Muscle layer of duodenum (tissue), 2 donors: ENCODE data around the gene PLEKHM3.

ENCODE experiments used
- H3K27ac ChIP-seq: one replicate; pipeline ENCODE4 v1.7.0; 2013; ENCODE audit warnings: mild to moderate bottlenecking, low read length
- H3K27me3 ChIP-seq: one replicate; pipeline ENCODE4 v1.7.0; 2013; ENCODE audit warnings: low read depth, mild to moderate bottlenecking, control low read depth, low read length
- H3K36me3 ChIP-seq, 2 donors: one replicate each; pipeline ENCODE4 v1.7.0; 2013; ENCODE audit warnings: low read length in 2 of 2, control low read depth in 1 of 2, mild to moderate bottlenecking in 1 of 2; ENCODE audit not compliant: insufficient read depth in 2 of 2, control insufficient read depth in 1 of 2
- H3K4me1 ChIP-seq, 2 donors: one replicate each; pipeline ENCODE4 v1.7.0; 2013; ENCODE audit warnings: low read length in 2 of 2, mild to moderate bottlenecking in 2 of 2, control low read depth in 1 of 2, moderate library complexity in 1 of 2; ENCODE audit not compliant: insufficient read depth in 2 of 2, control insufficient read depth in 1 of 2
- H3K4me3 ChIP-seq, 2 donors: one replicate each; pipeline ENCODE4 v1.7.0; 2013; ENCODE audit warnings: low read length in 2 of 2, low read depth in 1 of 2, mild to moderate bottlenecking in 1 of 2
- H3K9me3 ChIP-seq, 2 donors: one replicate each; pipeline ENCODE4 v1.7.0; 2013; ENCODE audit warnings: low read length in 2 of 2, control low read depth in 1 of 2, mild to moderate bottlenecking in 1 of 2; ENCODE audit not compliant: control insufficient read depth in 1 of 2
- donor health status: healthy.

Gene PLEKHM3

GRCh38 chr2:208006833-208007232 lies 18.5 kb downstream of the PLEKHM3 start:
- H3K4me3 ChIP-seq, result no peak overlapping the region
- peaks cover 0 to under 1% of the 10 kb centered on the region in 2 donors for H3K36me3 ChIP-seq
- H3K9me3 ChIP-seq, result no peaks in the 10 kb centered on the region
- H3K27ac ChIP-seq, result no peak overlapping the region
- no peaks in the 10 kb centered on the region for H3K27me3 ChIP-seq
- H3K4me1 ChIP-seq, result no peaks in the 10 kb centered on the region

GRCh38 chr2:208006337-208006736 lies 19.0 kb downstream of the PLEKHM3 start:
- H3K27ac ChIP-seq, result no peak overlapping the region
- H3K4me3 ChIP-seq, result no peak overlapping the region

GRCh38 chr2:208001924-208002323 lies 23.4 kb downstream of the PLEKHM3 start:
- H3K36me3 ChIP-seq, result peaks cover 11 to 14% of the 10 kb centered on the region in 2 donors
- no peaks in the 10 kb centered on the region for H3K27me3 ChIP-seq
- no peaks in the 10 kb centered on the region for H3K4me1 ChIP-seq
- H3K9me3 ChIP-seq, result no peaks in the 10 kb centered on the region
- H3K4me3 ChIP-seq, result no peak overlapping the region
- H3K27ac ChIP-seq, result no peak overlapping the region

More at GRCh38 chr2:208006337-208006736, 19.0 kb downstream of the PLEKHM3 start:
- Histone ChIP-seq H3K9me3 (no peaks in the 10 kb centered on the region), H3K27me3 (no peaks in the 10 kb centered on the region), H3K36me3 (peaks cover 0 to 5% of the 10 kb centered on the region in 2 donors), H3K4me1 (no peaks in the 10 kb centered on the region)

- no peaks in the 10 kb centered on the region for H3K27me3 ChIP-seq
- no peak overlapping the region for H3K27ac ChIP-seq
- H3K9me3 ChIP-seq, result no peaks in the 10 kb centered on the region
- peaks cover 11 to 14% of the 10 kb centered on the region in 2 donors for H3K36me3 ChIP-seq
- H3K4me1 ChIP-seq, result no peaks in the 10 kb centered on the region
- H3K4me3 ChIP-seq, result no peak overlapping the region
Observed at GRCh38 chr2:208000701-208001395, 24.5 kb downstream of the PLEKHM3 start.

GRCh38 chr2:207996848-207997247 lies 28.5 kb downstream of the PLEKHM3 start:
- no peaks in the 10 kb centered on the region for H3K4me1 ChIP-seq
- H3K4me3 ChIP-seq, result no peak overlapping the region
- H3K9me3 ChIP-seq, result no peaks in the 10 kb centered on the region
- H3K36me3 ChIP-seq, result peaks cover 11 to 14% of the 10 kb centered on the region in 2 donors
- H3K27me3 ChIP-seq, result no peaks in the 10 kb centered on the region
- no peak overlapping the region for H3K27ac ChIP-seq

- Histone ChIP-seq H3K4me3 (no peak overlapping the region), H3K36me3 (peaks cover 9 to 11% of the 10 kb centered on the region in 2 donors), H3K9me3 (no peaks in the 10 kb centered on the region), H3K4me1 (no peaks in the 10 kb centered on the region), H3K27me3 (no peaks in the 10 kb centered on the region), H3K27ac (no peak overlapping the region)
Observed at GRCh38 chr2:207995887-207996286, 29.4 kb downstream of the PLEKHM3 start.

GRCh38 chr2:207993151-207993763 lies 32.1 kb downstream of the PLEKHM3 start:
- no peaks in the 10 kb centered on the region for H3K4me1 ChIP-seq
- no peaks in the 10 kb centered on the region for H3K36me3 ChIP-seq
- H3K27me3 ChIP-seq, result no peaks in the 10 kb centered on the region
- no peak overlapping the region for H3K27ac ChIP-seq
- H3K4me3 ChIP-seq, result no peak overlapping the region
- H3K9me3 ChIP-seq, result no peaks in the 10 kb centered on the region

- no peaks in the 10 kb centered on the region for H3K9me3 ChIP-seq
- H3K36me3 ChIP-seq, result no peaks in the 10 kb centered on the region
Observed at GRCh38 chr2:207991944-207992343, 33.4 kb downstream of the PLEKHM3 start.

GRCh38 chr2:207990784-207991183 lies 34.5 kb downstream of the PLEKHM3 start:
- no peaks in the 10 kb centered on the region for H3K36me3 ChIP-seq
- no peak overlapping the region for H3K27ac ChIP-seq
- no peaks in the 10 kb centered on the region for H3K27me3 ChIP-seq
- no peak overlapping the region for H3K4me3 ChIP-seq
- no peaks in the 10 kb centered on the region for H3K9me3 ChIP-seq
- H3K4me1 ChIP-seq, result no peaks in the 10 kb centered on the region

More at GRCh38 chr2:207991944-207992343, 33.4 kb downstream of the PLEKHM3 start:
- Histone ChIP-seq H3K4me3 (no peak overlapping the region), H3K27ac (no peak overlapping the region), H3K27me3 (no peaks in the 10 kb centered on the region), H3K4me1 (no peaks in the 10 kb centered on the region)

DNA sequence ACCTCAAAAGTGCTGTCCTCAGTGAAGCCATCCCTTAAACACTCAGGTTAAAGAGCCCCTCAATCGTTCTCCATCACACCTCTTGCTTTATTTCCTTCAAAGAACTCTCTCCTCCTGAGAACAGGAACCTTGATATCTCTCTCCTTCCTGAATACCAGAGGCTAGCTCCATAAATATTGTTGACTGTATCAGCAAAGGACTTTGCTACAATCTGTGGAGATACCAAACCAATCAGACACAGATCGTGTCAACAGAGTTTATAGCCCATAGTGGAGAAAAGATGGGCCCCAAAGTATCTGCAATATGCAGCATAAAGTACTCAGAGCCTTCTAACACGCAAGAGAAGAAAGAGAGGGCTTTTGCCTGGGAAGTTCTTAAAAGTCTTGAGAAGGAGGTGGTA lies 36.4 kb downstream of the PLEKHM3 start:
- H3K4me3 ChIP-seq, result no peak overlapping the region

GRCh38 chr2:207987025-207987716 lies 38.2 kb downstream of the PLEKHM3 start:
- no peaks in the 10 kb centered on the region for H3K36me3 ChIP-seq
- H3K4me3 ChIP-seq, result no peak overlapping the region
- H3K9me3 ChIP-seq, result no peaks in the 10 kb centered on the region
- no peaks in the 10 kb centered on the region for H3K4me1 ChIP-seq
- H3K27ac ChIP-seq, result no peak overlapping the region
- H3K27me3 ChIP-seq, result no peaks in the 10 kb centered on the region

More for the DNA sequence above, 36.4 kb downstream of the PLEKHM3 start:
- Histone ChIP-seq H3K27me3 (no peaks in the 10 kb centered on the region), H3K36me3 (no peaks in the 10 kb centered on the region), H3K27ac (no peak overlapping the region), H3K4me1 (no peaks in the 10 kb centered on the region), H3K9me3 (no peaks in the 10 kb centered on the region)
